Activated CD4-positive, alpha-beta T cell treated with anti-CD3 and anti-CD28 coated beads for 48 hours (primary cell): ENCODE results near the gene LGR6.
A peak's percentile ranks its signal among the peaks of the same experiment; 100 is the strongest.
"Not testable (repeated sequence)": the region's sequence is repeated elsewhere in the genome, so short reads cannot be mapped to it uniquely, and the experiment has no call there.

ENCODE experiments used
- DNase-seq: peaks from one replicate; pipeline ENCODE4 v3.0.0-alpha.2; 2020

Gene LGR6

DNA sequence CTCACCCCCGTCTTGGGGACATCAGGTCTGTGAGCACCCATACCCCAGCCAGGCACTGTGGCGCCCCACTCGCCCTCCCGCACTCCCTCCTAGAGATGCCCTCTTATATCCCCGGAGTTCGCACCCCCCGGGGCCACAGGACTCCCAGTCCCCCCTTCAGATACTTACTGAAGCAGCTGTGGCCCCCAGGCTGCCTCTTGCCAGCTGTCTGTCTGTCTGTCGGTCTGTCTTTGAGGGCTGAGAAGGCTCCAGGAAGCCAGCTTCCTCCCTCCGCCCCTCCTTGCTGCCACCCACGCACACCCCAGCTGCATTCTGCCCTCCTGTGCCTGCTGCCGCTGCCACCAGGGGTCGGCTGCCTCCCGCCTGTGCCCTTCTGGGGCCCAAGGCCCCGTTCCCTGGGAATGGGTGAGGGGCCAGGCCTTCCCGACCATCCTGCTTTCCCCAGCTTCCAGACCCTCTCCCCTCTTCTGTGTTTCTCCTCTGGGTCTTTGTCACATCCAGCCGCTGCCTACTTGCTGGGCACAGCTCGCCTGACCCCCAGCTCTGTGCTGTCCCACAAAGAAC, 33.1 kb upstream of the LGR6 start, which contains the start of gene PTPN7:
Gene PTPN7 (minus strand): TSS at position 226 of the 564 bp plus-strand sequence. CDS start 1,200 bp downstream, outside the sequence.
- peak; percentile 94 for DNase-seq

DNA sequence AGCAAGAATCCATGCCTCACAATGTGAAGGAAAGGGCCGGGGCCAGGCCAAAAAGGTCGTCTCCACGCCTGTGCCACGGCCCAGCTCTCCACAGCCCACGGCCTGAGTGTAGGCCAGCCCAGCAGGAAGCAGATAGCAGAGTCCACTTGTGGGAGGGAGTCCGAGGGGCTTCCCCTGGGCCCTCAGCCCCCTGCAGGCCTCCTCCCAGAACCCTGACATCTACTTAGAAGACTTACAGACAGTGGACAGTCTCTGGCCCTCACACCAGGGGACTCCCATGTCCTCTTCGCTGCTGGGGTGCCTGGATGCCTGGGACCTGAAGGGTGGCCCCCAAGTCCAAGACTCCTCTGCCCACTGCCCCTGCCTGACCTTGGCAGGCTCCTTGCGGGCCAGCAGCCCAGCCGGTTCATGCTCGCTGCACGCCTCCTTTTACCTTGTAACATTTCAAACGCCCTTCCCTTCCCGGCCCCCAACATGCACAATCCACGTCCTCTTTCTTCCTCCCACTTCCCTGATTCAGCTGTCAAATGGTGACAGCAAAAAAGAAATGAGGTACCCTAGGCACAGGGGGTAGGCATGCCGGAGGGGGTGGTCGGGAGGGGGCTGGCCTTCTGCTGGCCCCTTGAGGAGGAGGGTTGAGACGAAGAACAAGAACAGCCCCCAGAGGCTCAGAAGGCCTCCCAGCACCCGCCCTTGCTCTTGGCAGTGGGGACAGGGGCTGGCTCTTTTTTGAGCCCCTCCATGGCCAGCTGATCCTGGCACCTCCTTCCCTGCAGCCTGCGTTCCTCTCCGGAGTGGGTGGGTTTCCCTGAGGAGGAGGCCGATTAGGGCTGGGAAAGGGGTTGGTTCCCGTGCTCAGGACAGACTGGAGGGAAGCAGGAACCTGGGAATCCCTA, 32.2 kb upstream of the LGR6 start:
- no peak for DNase-seq

DNA sequence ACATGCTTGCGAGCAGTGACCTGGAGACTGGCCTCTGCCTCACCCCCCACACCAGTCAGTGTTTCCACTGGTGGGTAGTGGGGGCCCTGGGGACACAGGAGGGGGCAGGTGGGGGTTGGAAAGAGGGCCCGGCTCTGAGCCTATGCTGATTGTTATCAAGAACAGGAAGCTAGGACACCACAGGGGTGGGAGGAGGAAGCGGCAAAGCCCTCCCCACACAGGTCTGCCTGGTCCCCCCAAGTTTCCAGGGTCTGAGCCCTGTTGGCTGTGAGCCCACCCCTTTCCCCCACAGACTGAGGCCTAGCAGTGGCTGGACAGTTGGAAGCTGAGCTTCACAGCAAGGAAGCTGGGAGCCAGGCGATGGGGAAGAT, 31.6 kb upstream of the LGR6 start:
- peak; percentile 72 for DNase-seq

DNA sequence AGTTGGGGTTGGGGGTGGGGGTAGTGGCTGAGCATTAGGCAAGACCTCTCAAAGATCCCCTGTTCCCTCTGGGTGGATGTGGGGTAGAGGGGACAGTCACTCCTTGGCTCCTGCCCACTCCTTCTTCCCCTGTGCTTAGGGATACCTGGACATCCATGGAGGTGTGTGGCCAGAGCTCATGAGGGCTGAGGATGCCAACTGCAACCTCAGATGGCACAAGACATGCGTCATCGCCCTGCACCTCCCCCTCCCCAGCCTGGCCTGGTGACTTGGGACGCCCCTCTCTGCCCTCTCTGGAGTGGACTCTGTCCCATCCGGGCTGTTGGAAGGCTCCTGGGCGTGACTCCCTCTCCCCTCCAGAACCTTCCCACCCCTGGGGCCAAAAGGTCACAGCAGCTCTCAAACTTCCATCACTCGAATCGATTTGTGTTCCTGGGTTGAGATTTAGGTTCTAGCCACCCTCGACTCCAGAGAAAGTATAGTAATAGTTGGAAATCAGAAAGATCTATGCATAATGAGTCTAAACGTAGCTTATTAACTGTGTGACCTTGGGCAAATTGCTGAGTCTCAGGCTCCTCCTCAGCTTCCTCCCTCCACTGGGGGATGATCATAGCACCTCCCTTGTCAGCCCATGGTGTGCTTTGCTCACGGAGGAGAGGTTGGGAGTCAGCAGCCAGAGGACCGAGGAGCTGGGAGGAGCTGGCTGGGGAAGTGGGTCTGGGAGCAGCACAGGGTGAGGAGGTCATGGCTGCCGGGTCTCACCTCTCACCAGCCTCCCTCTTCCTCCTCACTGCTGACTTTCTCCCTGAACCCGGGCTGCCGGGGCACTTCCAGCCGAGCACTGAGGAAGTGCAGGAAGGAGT, 30.9 kb upstream of the LGR6 start:
- DNase-seq: peak; percentile 52

DNA sequence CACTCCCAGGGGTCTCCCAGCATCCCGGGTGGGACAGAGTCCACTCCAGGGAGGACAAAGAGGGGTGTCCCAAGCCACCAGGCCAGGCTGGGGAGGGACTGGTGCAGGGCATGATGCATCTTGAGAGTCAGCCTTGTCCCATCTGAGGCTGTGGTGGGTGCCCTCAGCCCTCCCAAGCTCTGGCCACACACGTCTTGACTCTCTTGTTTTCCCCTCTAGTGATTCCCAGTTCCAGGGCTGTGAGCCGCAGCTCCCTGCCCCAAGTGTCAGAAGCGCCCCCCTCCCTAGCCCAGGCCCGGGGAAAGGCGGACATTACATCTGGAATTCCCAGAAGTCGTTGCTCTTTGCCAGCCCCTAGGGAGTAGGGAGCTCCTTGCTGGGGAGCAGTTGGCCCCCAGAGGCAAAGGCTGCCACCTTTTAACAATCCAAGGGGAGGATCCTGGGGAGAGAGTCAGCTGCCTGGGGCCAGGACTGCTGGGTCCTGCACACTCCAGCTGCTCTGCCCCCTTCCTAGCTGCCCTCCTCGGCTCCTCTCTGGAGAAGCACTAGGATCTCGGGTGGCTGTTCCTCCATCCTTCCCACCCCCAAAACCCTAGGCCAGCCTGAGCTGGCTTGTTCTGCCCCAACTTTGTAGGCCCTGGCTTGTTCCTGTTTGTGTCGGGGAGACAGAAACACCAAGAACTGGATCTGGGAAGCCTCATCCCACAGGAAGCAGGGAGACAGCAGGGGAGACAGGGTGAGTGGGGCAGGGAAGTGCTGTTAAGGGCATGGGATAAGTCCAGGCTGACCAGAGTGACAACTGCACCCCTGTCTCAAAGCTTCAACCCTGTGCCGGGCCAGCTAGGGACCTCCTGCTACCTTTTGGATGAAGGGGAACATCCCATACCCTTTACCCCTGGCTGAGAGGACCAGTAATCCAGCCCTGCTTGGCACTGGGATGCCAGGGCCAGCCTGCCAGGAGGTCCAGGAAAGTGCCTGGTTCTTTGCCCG, 30.0 kb upstream of the LGR6 start:
- no peak for DNase-seq

DNA sequence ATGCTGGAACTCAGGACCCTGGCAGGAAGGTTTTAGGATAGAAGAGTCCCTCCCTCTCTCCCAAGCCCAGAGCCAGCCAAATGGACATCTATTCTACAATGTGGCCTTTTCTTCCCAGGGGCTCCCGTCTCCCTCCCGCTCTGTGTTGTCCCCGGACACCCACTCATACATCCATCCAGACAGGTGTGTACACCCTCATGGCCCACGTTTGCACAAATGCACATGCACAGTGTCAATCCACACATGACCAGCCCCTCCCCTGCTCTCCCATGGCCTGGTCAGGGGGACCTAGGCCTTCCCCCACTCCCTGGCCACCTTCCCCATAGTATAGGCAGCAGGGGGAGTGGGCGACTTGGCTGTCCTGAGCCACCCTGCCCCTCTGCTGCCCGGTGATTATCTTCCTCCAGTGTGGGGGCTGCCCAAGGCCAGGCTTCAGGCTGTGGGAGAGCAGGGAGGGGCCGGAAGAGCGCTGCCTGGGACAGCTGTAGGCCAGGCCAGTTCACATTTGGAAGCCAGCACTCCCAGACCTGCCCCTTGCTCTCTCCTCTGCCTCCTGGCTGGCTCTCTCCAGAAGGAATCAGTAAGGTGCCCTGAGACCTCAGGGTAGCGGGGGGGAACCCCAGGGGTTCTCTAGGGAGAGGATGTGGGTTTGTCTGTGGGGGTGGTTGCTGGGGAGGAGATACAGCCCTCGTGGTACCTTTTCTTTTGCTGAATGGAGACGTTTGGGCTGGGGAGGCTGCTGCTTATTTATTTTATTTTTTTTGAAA, 29.1 kb upstream of the LGR6 start:
- DNase-seq: peak; percentile 74

DNA sequence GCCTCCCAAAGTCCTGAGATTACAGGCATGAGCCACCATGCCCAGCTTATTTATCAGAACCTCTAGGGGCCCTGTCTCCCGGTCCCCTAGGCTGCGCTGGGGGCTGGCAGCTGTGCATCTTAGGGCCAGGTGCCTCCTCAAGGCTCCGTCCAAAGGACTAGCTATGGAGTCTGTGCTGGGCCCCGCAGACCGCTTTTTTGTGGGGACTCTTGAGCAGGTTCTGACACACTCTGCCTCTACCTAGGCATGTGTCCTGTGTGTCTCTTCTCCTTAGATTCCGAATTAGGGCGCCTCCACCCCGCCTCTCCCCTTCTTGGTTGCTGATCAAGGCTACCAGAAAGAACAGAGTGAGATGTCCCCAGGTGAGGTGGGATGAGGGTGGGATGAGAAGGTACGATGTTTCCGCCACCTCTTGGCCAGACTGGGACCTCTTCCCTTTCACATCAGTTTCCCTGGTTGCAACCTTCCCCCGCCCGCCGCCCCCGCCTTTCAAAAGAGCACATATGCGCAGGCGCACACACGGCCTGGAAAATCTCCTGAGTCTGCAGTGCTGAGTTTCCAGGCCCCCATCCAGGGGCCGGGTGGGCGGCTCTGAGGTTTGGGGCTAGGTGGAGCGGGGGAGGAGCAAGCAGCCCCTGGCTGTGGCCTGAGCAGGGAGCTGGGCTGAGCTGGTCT, 28.2 kb upstream of the LGR6 start:
- DNase-seq: peak; percentile 71

DNA sequence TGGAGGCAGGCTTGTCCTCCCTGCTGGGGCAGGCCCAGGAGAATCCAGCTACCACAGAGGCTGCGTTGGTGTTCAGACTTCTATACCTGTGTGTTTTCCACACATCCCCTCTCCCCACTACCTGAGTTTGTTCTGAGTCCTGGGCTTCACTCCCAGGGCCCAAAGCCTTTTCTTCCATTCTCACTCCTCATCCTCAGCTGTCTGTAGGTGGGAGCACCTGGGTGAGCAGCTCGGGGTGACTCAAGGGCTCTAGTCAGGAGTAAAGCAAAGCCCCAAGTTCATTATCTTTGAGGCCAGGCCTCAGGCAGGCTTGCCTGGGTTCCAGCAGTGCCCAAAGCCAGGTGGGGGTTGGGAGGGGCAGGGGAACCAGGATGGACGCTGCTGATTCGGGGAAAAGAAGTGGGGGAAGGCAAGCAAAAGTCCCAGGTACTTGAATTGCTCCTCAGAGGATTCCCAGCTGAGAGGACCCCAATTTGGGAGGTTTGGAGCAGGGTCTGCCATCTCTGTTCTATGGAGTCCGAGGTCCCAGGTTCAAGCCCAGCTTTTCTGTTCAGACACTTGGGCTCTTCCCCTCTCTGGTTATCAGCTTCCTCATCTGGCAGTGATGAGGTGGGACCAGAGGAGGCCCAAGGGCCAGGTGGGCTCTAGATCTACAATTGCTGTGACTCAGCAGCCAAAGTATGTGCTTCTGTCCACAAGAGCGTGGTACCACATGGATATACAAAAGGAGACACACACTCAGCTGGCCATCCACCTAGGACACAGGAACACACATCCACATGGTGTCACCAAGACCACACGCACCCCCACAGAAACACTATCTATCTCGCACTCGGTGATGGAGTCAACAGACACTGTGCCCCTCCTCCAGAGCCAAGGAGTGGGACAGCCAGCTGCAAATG, 27.4 kb upstream of the LGR6 start:
- peak; percentile 36 for DNase-seq

DNA sequence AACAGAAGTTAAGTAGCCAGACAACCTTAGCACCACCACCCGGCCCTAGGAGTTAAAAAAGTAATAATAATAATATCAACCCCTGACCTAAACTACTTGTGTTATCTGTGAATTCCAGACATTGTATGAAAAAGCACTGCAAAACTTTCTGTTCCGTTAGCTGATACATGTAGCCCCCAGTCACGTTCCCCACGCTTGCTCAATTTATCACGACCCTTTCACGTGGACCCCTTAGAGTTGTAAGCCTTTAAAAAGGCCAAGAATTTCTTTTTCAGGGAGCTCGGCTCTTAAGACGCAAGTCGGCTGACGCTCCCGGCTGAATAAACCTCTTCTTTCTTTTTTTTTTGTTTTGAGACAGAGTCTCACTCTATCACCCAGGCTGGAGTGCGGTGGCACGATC, 26.5 kb upstream of the LGR6 start:
- not testable (repeated sequence) for DNase-seq

DNA sequence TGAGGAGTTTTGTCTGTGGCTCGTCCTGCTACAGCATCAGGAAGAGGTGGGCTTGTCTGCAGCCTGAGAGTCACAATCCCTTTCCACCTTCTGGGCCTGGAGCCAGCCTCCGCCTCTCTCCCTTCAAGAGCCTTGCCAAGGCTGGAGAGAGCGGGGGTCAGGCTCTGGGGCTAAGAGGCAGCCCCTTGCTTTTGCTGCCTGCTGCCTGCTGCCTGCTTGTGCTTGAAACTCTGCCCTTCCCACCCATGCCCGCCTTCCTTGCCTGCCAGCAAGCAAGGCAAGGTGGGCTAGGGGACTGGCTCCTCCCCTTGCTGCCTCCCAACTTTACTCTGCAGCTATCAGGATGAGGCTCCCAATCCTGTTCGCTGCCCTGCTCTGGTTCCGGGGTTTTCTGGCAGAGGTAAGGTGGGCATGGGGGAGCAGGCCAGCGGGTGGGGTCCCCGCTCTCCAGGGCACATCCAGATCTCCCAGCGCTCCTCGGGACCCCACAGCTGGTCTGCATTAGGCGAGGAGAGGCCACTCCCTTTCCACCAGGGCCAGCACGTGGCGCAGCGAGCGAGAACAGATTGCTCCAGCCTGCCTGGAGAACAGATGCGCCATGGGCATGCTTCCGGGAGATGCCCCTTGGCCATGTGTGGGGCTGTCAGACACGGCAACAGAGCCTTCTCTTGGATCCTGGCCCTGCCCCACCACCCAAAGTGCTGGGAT, 25.7 kb upstream of the LGR6 start:
- DNase-seq: no peak

DNA sequence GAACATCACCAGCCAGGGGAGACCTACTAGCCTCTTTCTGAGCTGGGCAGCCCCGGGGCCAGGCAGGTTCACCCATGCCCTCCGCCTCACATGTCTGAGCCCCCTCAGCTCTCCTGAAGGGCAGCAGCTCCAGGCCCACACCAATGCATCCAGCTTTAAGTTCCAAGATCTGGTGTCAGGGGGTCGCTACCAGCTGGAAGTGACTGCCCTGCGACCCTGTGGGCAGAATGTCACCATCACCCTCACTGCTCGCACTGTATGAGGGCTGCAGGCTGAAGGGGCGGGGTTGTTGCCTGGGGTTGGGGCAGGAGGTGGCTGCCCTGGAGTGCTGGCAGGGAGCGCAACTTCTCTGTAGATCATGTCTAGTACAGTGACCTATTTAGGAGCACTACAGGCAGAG, 24.7 kb upstream of the LGR6 start:
- no peak for DNase-seq

DNA sequence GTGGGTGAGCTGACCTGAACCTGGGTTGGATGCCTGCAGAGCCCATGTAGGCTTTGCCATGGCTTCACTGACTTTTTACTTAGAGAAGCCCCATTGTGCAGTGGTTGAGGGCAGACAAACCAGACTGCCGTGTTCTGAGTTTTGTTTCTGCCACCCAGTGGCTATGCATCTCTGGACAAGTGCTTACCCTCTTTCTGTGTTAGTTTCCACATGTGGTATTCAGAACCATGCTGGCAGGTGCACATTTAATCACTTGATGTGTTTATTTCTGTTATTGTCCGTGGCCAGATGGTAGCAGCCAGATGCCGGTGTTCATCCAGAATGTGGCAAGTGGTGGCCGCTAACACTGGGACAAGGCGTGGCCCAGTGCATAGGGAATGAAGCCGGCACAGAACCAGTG, 22.9 kb upstream of the LGR6 start:
- no peak for DNase-seq

DNA sequence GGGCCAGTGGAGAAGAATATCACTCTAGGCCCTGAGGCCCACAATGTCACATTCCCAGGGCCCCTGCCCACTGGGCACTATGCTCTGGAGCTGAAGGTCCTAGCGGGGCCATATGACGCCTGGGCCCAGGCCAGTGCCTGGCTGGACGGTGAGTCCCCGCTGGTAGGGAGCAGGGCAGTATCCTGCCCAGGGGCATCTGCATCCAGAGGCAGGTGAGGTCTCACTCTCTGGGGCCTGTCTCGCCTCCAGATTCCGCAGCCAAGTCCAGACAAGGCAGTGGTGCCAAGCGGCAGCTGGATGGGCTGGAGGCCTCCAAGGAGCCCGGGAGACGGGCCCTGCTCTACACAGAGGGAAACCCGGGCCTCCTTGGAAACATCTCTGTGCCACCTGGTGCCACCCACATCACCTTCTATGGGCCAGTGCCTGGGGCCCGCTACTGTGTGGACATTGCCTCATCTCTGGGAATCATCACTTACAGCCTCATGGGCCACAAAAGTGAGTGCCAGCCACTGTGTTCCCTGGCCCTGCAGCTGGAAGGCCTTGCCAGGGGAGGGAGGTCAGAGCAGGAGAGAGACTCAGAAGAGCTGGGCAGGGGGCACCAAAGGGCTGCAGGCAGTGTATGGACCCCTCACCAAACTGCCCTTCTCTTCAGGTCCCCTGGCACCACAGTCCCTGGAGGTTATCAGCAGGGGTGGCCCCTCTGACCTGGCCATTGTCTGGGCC, 22.1 kb upstream of the LGR6 start:
- DNase-seq: no peak

DNA sequence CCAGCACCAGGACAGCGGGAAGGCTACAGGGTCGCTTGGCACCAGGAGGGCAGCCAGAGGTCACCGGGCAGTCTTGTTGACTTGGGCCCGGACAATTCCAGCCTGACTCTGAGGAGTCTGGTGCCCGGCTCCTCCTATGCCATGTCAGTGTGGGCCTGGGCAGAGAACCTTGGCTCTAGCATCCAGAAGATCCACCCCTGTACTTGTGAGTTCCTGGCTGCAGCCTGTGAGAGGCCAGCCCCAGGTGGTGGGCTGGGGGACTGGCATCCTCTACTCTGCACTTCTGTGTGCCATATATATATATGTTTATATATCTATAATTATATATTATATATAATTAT, 21.6 kb upstream of the LGR6 start:
- DNase-seq: no peak

DNA sequence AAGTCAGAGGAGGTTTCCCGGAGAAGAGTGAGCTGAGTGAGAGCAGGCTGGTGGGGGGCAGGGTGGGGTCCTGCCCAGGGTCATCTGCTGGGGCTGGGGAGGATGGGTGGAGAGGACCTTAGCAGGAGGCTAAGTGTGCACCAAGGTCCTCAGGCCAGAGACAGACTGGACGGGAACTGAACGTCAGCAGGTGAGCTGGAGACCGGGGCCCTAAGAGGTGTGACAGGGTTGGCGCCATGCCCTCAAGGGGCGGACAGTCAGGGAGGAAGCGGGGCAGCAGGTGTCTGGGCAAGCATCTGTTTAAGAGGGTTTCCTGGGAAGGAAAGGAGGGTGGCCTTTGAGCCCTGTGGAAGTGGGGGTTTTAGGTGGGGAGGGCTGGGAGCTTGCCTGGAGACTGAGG, 19.6 kb upstream of the LGR6 start:
- no peak for DNase-seq

DNA sequence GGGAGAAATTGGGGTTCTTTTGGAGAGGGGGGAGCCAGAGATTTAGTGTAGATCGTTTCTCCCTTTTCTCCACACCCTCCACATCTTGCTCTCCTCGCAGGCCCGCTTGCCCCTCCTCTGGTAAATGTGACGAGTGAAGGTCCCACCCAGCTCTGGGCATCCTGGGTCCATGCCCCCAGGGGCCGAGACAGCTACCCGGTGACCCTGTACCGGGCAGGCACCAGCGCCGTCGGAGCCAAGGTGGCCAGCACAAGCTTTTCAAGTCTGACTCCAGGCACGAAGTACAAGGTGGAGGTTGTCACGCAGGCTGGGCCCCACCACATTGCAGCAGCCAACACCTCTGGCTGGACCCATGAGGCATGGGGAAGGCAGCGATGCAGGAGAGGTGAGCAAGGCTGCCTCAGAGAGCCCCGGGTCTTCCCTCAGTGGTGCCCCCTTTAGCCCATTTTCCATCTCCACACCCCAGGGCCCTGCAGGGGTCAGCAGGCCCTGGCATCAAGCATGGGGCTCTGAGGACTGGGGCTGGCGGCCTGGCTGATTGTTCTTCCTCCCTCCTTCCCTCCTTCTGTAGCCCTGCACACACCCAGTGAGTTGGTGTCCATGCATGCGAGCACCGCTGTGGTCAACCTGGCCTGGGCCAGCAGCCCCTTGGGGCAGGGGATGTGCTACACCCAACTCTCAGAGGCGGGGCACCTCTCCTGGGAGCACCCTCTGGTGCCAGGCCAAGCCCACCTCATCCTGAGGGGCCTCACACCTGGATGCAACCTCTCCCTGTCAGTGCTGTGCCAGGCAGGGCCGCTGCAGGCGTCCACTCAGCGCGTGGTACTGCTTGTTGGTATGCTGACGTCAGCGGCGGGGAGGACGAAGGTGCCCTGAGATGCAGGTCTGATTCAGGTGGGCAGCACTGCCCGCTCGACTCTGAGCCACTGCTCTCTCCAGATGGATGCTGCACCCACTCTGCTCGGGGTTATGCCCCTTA, 16.4 kb upstream of the LGR6 start:
- DNase-seq: no peak
